TTC549 (cell line): ENCODE results near the gene NLRP7.
"Not testable (repeated sequence)": the region's sequence is repeated elsewhere in the genome, so short reads cannot be mapped to it uniquely, and the experiment has no call there.

Source experiments
- FAIRE-seq: peaks from 2 replicates; lab custom pipeline; 2012; peaks lifted over from hg19 to GRCh38; lab: Jason Lieb, UNC

NLRP7 gene

GRCh38 chr19:54919646-54920563, 27.4 kb downstream of the NLRP7 start:
- FAIRE-seq: not testable (repeated sequence)

- no peak for FAIRE-seq
Measured at GRCh38 chr19:54918499-54918898, 28.8 kb downstream of the NLRP7 start.

- no peak for FAIRE-seq
Measured at GRCh38 chr19:54916822-54917221, 30.5 kb downstream of the NLRP7 start.

GRCh38 chr19:54907899-54908298, 39.4 kb downstream of the NLRP7 start:
- not testable (repeated sequence) for FAIRE-seq

GRCh38 chr19:54906819-54907218, 40.5 kb downstream of the NLRP7 start:
- FAIRE-seq: no peak

- FAIRE-seq: no peak
Measured at GRCh38 chr19:54905803-54906511, 41.4 kb downstream of the NLRP7 start, which contains the start of gene NCR1. Gene NCR1, plus strand, starts transcription at chr19:54906148. Its CDS starts 40 bp downstream, at chr19:54906188.

GRCh38 chr19:54905421-54905802, 41.9 kb downstream of the NLRP7 start:
- no peak for FAIRE-seq

- not testable (repeated sequence) for FAIRE-seq
Measured at GRCh38 chr19:54904261-54904660, 43.1 kb downstream of the NLRP7 start.

GRCh38 chr19:54903303-54903702, 44.0 kb downstream of the NLRP7 start:
- no peak for FAIRE-seq

- no peak for FAIRE-seq
Measured at GRCh38 chr19:54902061-54902460, 45.3 kb downstream of the NLRP7 start.

- not testable (repeated sequence) for FAIRE-seq
Measured at GRCh38 chr19:54901153-54901552, 46.2 kb downstream of the NLRP7 start.

GRCh38 chr19:54899646-54900045, 47.7 kb downstream of the NLRP7 start:
- FAIRE-seq: not testable (repeated sequence)

- not testable (repeated sequence) for FAIRE-seq
Measured at GRCh38 chr19:54898685-54899084, 48.6 kb downstream of the NLRP7 start.

GRCh38 chr19:54896036-54896435, 51.3 kb downstream of the NLRP7 start:
- no peak for FAIRE-seq

- FAIRE-seq: not testable (repeated sequence)
Measured at GRCh38 chr19:54894106-54894505, 53.2 kb downstream of the NLRP7 start.

- FAIRE-seq: no peak
Measured at GRCh38 chr19:54893406-54893805, 53.9 kb downstream of the NLRP7 start.

- FAIRE-seq: no peak
Measured at GRCh38 chr19:54889566-54889965, 57.8 kb downstream of the NLRP7 start.

- FAIRE-seq: no peak
Measured at GRCh38 chr19:54888239-54888638, 59.1 kb downstream of the NLRP7 start.

GRCh38 chr19:54883228-54883627, 64.1 kb downstream of the NLRP7 start:
- FAIRE-seq: no peak

- FAIRE-seq: no peak
Measured at GRCh38 chr19:54882758-54883157, 64.6 kb downstream of the NLRP7 start.

- FAIRE-seq: no peak
Measured at GRCh38 chr19:54881884-54882283, 65.4 kb downstream of the NLRP7 start.

GRCh38 chr19:54877471-54877870, 69.9 kb downstream of the NLRP7 start:
- no peak for FAIRE-seq

GRCh38 chr19:54875506-54875905, 71.8 kb downstream of the NLRP7 start:
- FAIRE-seq: no peak
